Measurements from ENCODE around the gene ZMYND19.

The ZMYND19 gene

DNA sequence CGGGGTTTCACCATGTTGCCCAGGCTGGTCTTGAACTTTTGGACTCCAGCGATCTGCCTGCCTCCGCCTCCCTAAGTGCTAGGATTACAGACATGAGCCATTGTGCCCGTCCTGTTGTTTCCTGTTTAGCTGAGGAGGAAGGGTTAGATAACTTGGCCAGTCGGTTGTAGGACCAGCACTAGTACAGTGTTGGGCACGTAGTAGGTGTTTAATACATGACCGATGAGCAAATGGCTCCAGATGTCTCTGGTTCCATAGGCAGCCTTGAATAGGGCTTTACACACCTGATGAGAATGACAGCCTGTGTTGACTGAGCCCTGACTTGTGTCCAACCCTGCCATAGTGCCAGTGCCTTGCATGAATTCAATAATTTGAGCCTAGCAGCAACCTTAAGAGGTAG lies 30.3 kb upstream of the ZMYND19 start:
- H3K4me3 ChIP-seq (ENCODE audit: low read length in 2 of 2): peak overlapping the region in 1 of 2 donors; percentile 15
- no peaks in the 10 kb centered on the region for H3K27me3 ChIP-seq (ENCODE audit: control insufficient read depth in 3 of 3, insufficient read depth in 3 of 3, low read depth in 1 of 3, low read length in 3 of 3)
- no peak overlapping the region for H3K14ac ChIP-seq (ENCODE audit: low read length)
- H3K4me1 ChIP-seq (ENCODE audit: control insufficient read depth in 2 of 2, insufficient read depth in 1 of 2, low read depth in 1 of 2, low read length in 2 of 2): peaks cover 8 to 13% of the 10 kb centered on the region in 2 donors
- no CpG with 5 or more reads among the region's 7 CpGs for WGBS, 2 donors (ENCODE audit: extremely low coverage in 2 of 2, insufficient read length in 2 of 2, insufficient replicate concordance in 1 of 2)
- no peak overlapping the region for H3K23ac ChIP-seq (ENCODE audit: low read depth, low read length, poor library complexity)
- peaks cover 11% of the 10 kb centered on the region for H3K79me1 ChIP-seq (ENCODE audit: low read depth, low read length)
- no peak overlapping the region for H3K9ac ChIP-seq (ENCODE audit: low read depth, low read length, poor library complexity)
- H2AFZ ChIP-seq (ENCODE audit: low read length): no peak overlapping the region
- no peak overlapping the region for H3K27ac ChIP-seq (replicated peaks; ENCODE audit: low read length)
- no peak overlapping the region for H4K91ac ChIP-seq (ENCODE audit: low read depth, low read length, poor library complexity)
- DNase-seq (ENCODE audit: low spot score): no peak
- H2BK15ac ChIP-seq (ENCODE audit: low read length): no peak overlapping the region
- H3K36me3 ChIP-seq (replicated peaks in 1 of 2; ENCODE audit: control insufficient read depth in 2 of 2, insufficient read depth in 2 of 2, low read length in 2 of 2): peaks cover 13 to 60% of the 10 kb centered on the region in 2 donors
- H2AK5ac ChIP-seq (ENCODE audit: low read depth, low read length): no peak overlapping the region
- no peak overlapping the region for H2BK12ac ChIP-seq (ENCODE audit: low read length)
- no peak overlapping the region for H3K4ac ChIP-seq (ENCODE audit: low read length)
- H3K18ac ChIP-seq (ENCODE audit: low read length): no peak overlapping the region
- H4K8ac ChIP-seq (ENCODE audit: low read depth, low read length): no peak overlapping the region
- H2BK5ac ChIP-seq (ENCODE audit: low read length): no peak overlapping the region
- H2BK120ac ChIP-seq (ENCODE audit: low read depth, low read length): no peak overlapping the region
- no peak overlapping the region for H3K4me2 ChIP-seq (ENCODE audit: insufficient read depth, low read length, poor library complexity, severe bottlenecking)
- no peaks in the 10 kb centered on the region for H3K9me3 ChIP-seq (replicated peaks in 1 of 2; ENCODE audit: control insufficient read depth in 2 of 2, insufficient read depth in 1 of 2, low read depth in 1 of 2, low read length in 2 of 2)

DNA sequence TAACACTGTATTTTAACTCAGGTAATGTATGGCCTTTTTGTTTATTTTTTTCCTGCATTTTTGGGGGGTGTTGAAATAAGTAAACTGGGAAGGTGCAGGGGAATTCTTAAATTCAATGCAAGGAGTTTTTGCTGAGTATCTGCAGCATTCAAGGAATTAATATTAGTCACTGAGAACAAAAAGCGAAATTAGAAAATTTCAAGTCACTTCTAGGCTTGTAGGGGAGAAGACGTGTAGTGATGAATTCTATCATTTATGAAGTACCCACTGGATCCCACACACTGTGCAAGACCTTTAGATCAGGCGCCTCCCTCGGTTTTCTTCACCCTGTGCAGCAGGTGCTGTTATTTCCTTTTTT lies 29.7 kb upstream of the ZMYND19 start:
- Histone ChIP-seq H2BK12ac (ENCODE audit: low read length) (no peak overlapping the region), H3K18ac (ENCODE audit: low read length) (no peak overlapping the region), H3K79me1 (ENCODE audit: low read depth, low read length) (peaks cover 11% of the 10 kb centered on the region), H2BK15ac (ENCODE audit: low read length) (no peak overlapping the region), H3K23ac (ENCODE audit: low read depth, low read length, poor library complexity) (no peak overlapping the region), H3K4me2 (ENCODE audit: insufficient read depth, low read length, poor library complexity, severe bottlenecking) (peak overlapping the region; percentile 21), H2BK120ac (ENCODE audit: low read depth, low read length) (no peak overlapping the region), H2BK5ac (ENCODE audit: low read length) (no peak overlapping the region), H3K36me3 (replicated peaks in 1 of 2; ENCODE audit: control insufficient read depth in 2 of 2, insufficient read depth in 2 of 2, low read length in 2 of 2) (peaks cover 16 to 66% of the 10 kb centered on the region in 2 donors), H3K4me3 (ENCODE audit: low read length in 2 of 2) (peak overlapping the region in 1 of 2 donors; percentile 81), H3K27me3 (ENCODE audit: control insufficient read depth in 3 of 3, insufficient read depth in 3 of 3, low read depth in 1 of 3, low read length in 3 of 3) (no peaks in the 10 kb centered on the region), H3K4me1 (ENCODE audit: control insufficient read depth in 2 of 2, insufficient read depth in 1 of 2, low read depth in 1 of 2, low read length in 2 of 2) (peaks cover 8 to 13% of the 10 kb centered on the region in 2 donors), H2AFZ (ENCODE audit: low read length) (no peak overlapping the region), H3K9ac (ENCODE audit: low read depth, low read length, poor library complexity) (no peak overlapping the region), H3K4ac (ENCODE audit: low read length) (no peak overlapping the region), H3K14ac (ENCODE audit: low read length) (no peak overlapping the region), H3K27ac (replicated peaks; ENCODE audit: low read length) (no peak overlapping the region), H4K91ac (ENCODE audit: low read depth, low read length, poor library complexity) (no peak overlapping the region), H2AK5ac (ENCODE audit: low read depth, low read length) (no peak overlapping the region), H4K8ac (ENCODE audit: low read depth, low read length) (no peak overlapping the region), H3K9me3 (replicated peaks in 1 of 2; ENCODE audit: control insufficient read depth in 2 of 2, insufficient read depth in 1 of 2, low read depth in 1 of 2, low read length in 2 of 2) (no peaks in the 10 kb centered on the region)
- WGBS, 2 donors (ENCODE audit: extremely low coverage in 2 of 2, insufficient read length in 2 of 2, insufficient replicate concordance in 1 of 2): no CpG with 5 or more reads among the region's 4 CpGs
- no peak for DNase-seq (ENCODE audit: low spot score)

DNA sequence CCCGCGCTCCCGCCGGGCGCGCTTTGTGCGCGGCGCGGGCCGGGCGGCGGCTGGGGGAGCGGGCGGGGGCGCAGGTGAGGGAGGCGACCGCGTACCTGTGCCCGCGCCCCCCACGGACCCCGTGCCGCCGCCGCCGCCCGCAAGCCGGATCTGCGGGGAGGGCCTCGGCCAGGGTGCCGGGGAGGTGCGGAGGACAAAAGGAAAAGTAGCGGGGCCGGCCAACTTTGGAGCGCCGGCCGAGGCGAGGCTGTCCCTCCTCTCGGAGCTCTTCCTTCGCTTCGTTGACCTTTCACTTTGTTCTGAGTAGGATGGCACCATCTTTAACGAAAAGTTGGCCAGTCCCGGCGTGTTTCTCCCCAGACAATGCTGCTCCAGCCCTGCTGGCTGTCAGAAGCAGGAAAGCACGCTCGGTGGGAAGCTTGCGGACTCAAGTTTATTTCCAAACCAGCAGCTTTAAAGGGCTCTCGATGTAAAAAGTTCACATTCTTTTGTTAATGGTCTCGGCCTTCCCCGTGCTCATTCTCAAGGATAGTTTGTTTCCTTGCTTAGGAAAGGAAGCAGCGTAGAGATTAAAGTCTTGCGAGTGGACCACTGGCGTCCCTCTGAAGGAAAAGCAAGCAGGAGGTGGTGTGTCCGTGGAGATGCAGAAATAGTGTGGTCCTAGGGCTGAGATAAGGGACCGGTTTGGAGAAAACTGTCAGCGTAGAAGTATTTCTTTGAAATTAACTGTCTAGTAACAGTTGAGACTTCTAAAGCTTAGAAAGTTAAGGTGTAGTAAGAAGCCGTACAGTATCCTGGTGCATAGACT lies 29.1 kb upstream of the ZMYND19 start:
- H2BK5ac ChIP-seq (ENCODE audit: low read length): no peak overlapping the region
- no peak overlapping the region for H4K8ac ChIP-seq (ENCODE audit: low read depth, low read length)
- no peak for DNase-seq (ENCODE audit: low spot score)
- no peaks in the 10 kb centered on the region for H3K9me3 ChIP-seq (replicated peaks in 1 of 2; ENCODE audit: control insufficient read depth in 2 of 2, insufficient read depth in 1 of 2, low read depth in 1 of 2, low read length in 2 of 2)
- peak overlapping the region; percentile 73 for H2AFZ ChIP-seq (ENCODE audit: low read length)
- H3K4me1 ChIP-seq (ENCODE audit: control insufficient read depth in 2 of 2, insufficient read depth in 1 of 2, low read depth in 1 of 2, low read length in 2 of 2): peaks cover 8 to 13% of the 10 kb centered on the region in 2 donors
- peak overlapping the region; percentile 88 for H3K9ac ChIP-seq (ENCODE audit: low read depth, low read length, poor library complexity)
- H3K4me3 ChIP-seq (ENCODE audit: low read length in 2 of 2): peak overlapping the region; percentile 81 to 99
- peaks cover 14% of the 10 kb centered on the region for H3K79me1 ChIP-seq (ENCODE audit: low read depth, low read length)
- H3K18ac ChIP-seq (ENCODE audit: low read length): peak overlapping the region; percentile 92
- peak overlapping the region; percentile 55 for H3K4me2 ChIP-seq (ENCODE audit: insufficient read depth, low read length, poor library complexity, severe bottlenecking)
- peak overlapping the region; percentile 31 for H3K14ac ChIP-seq (ENCODE audit: low read length)
- no peak overlapping the region for H2BK12ac ChIP-seq (ENCODE audit: low read length)
- H3K23ac ChIP-seq (ENCODE audit: low read depth, low read length, poor library complexity): no peak overlapping the region
- no CpG with 5 or more reads among the region's 58 CpGs for WGBS, 2 donors (ENCODE audit: extremely low coverage in 2 of 2, insufficient read length in 2 of 2, insufficient replicate concordance in 1 of 2)
- peak overlapping the region; percentile 32 for H4K91ac ChIP-seq (ENCODE audit: low read depth, low read length, poor library complexity)
- H3K27me3 ChIP-seq (ENCODE audit: control insufficient read depth in 3 of 3, insufficient read depth in 3 of 3, low read depth in 1 of 3, low read length in 3 of 3): no peaks in the 10 kb centered on the region
- peaks cover 21 to 68% of the 10 kb centered on the region in 2 donors for H3K36me3 ChIP-seq (replicated peaks in 1 of 2; ENCODE audit: control insufficient read depth in 2 of 2, insufficient read depth in 2 of 2, low read length in 2 of 2)
- H2BK15ac ChIP-seq (ENCODE audit: low read length): no peak overlapping the region
- H2AK5ac ChIP-seq (ENCODE audit: low read depth, low read length): peak overlapping the region; percentile 78
- H2BK120ac ChIP-seq (ENCODE audit: low read depth, low read length): no peak overlapping the region
- H3K4ac ChIP-seq (ENCODE audit: low read length): peak overlapping the region; percentile 42
- H3K27ac ChIP-seq (replicated peaks; ENCODE audit: low read length): peak overlapping the region; percentile 80
